ENCODE results near the gene MIOX.
"Not testable (repeated sequence)": the region's sequence is repeated elsewhere in the genome, so short reads cannot be mapped to it uniquely, and the experiment has no call there.

Gene MIOX

GRCh38 chr22:50520184-50520583, 33.5 kb downstream of the MIOX start:
- DNase-seq = not testable (repeated sequence)

GRCh38 chr22:50520826-50521453, 34.3 kb downstream of the MIOX start:
- no peak for DNase-seq

- no peak for DNase-seq
Observed at GRCh38 chr22:50521710-50522109, 35.1 kb downstream of the MIOX start.

- no peak for DNase-seq
Observed at GRCh38 chr22:50522208-50522805, 35.6 kb downstream of the MIOX start.

GRCh38 chr22:50522806-50523438, 36.3 kb downstream of the MIOX start:
- DNase-seq = no peak

- no peak for DNase-seq
Observed at GRCh38 chr22:50523458-50523805, 36.8 kb downstream of the MIOX start.

GRCh38 chr22:50523806-50524675, 37.4 kb downstream of the MIOX start:
- DNase-seq = no peak

- no peak for DNase-seq
Observed at GRCh38 chr22:50524676-50525103, 38.0 kb downstream of the MIOX start.

- peak; percentile 97 for DNase-seq
Observed at GRCh38 chr22:50525104-50525857, 38.6 kb downstream of the MIOX start, which contains the start of gene SCO2. Gene SCO2, minus strand, starts transcription at chr22:50525598. Its CDS starts 1,187 bp downstream, at chr22:50524411.

- DNase-seq = no peak
Observed at GRCh38 chr22:50525858-50526107, 39.1 kb downstream of the MIOX start.

GRCh38 chr22:50526108-50526833, 39.6 kb downstream of the MIOX start:
- DNase-seq = peak; percentile 86

- peak; percentile 73 for DNase-seq
Observed at GRCh38 chr22:50526834-50527801, 40.5 kb downstream of the MIOX start.

GRCh38 chr22:50527921-50528681, 41.4 kb downstream of the MIOX start:
- no peak for DNase-seq

- no peak for DNase-seq
Observed at GRCh38 chr22:50528682-50529415, 42.2 kb downstream of the MIOX start.

- no peak for DNase-seq
Observed at GRCh38 chr22:50529416-50529896, 42.8 kb downstream of the MIOX start.

GRCh38 chr22:50529897-50530579, 43.4 kb downstream of the MIOX start, which contains the start of gene TYMP:
Gene TYMP, minus strand, starts transcription at chr22:50530012. Its CDS starts 303 bp downstream, at chr22:50529709.
- DNase-seq = peak; percentile 81

GRCh38 chr22:50530580-50530876, 43.9 kb downstream of the MIOX start:
- DNase-seq = no peak

- peak; percentile 91 for DNase-seq
Observed at GRCh38 chr22:50530877-50531545, 44.4 kb downstream of the MIOX start.

All from CD4-positive, alpha-beta T cell treated with Interferon gamma for 1 hour (primary cell).